GM12873 (cell line): Measurements from ENCODE around the gene LILRA5.
A peak's percentile ranks its signal among the peaks of the same experiment; 100 is the strongest.

Source experiments
- TF ChIP-seq, protein P1 (sequence below): IDR thresholded peaks from 2 replicates; pipeline ENCODE4 v1.5.1; 2012; ENCODE audit warnings: low read depth, mild to moderate bottlenecking, moderate library complexity, low read length, control low read depth; ENCODE audit not compliant: insufficient read depth; ENCODE audit errors: missing control alignments

The LILRA5 gene

GRCh38 chr19:54273821-54274220 lies 39.1 kb downstream of the LILRA5 start:
- TF ChIP-seq, protein P1, sequence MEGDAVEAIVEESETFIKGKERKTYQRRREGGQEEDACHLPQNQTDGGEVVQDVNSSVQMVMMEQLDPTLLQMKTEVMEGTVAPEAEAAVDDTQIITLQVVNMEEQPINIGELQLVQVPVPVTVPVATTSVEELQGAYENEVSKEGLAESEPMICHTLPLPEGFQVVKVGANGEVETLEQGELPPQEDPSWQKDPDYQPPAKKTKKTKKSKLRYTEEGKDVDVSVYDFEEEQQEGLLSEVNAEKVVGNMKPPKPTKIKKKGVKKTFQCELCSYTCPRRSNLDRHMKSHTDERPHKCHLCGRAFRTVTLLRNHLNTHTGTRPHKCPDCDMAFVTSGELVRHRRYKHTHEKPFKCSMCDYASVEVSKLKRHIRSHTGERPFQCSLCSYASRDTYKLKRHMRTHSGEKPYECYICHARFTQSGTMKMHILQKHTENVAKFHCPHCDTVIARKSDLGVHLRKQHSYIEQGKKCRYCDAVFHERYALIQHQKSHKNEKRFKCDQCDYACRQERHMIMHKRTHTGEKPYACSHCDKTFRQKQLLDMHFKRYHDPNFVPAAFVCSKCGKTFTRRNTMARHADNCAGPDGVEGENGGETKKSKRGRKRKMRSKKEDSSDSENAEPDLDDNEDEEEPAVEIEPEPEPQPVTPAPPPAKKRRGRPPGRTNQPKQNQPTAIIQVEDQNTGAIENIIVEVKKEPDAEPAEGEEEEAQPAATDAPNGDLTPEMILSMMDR = no peak

DNA sequence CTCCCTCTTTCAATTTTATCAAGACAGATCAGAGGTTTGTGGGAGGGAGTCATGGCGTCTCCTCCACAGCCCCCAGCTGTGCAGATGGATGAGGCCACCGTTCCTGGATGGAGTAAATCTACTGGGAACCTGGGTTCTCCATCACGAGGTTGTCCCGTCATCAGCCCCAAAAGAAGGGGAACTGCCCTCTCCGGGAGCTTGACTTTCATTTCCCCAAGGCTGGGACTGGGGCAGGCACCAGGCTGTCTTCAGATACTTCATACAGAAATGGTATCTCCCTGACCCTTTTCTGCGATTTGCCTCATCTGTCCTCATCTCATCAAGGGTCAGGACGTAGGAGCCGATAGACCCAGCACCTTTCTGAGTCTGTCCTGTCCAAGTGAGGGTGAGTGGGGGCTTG lies 41.9 kb downstream of the LILRA5 start:
- TF ChIP-seq, protein P1 = no peak

DNA sequence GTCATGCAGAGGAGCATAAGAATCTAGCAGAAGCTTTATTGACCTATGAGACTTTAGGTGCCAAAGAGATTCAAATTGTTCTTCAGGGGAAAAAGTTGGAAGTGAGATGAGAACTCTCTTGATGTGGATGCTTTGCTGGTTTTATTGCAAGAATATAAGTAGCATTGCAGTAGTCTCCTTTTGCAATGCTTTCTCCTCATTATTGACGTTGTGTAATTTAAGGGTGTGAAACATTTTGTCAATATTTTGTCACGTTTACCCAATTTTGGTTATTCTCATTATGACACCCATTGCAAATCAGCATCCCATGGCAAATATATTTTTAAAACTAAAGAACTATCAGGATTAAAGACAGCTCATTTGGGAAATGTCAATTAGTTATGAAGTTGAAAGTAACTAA lies 44.0 kb downstream of the LILRA5 start:
- TF ChIP-seq, protein P1 = no peak

GRCh38 chr19:54266133-54266532 lies 46.8 kb downstream of the LILRA5 start:
- TF ChIP-seq, protein P1 = peak; percentile 85

GRCh38 chr19:54262470-54262869 lies 50.5 kb downstream of the LILRA5 start:
- TF ChIP-seq, protein P1 = no peak

- TF ChIP-seq, protein P1 = no peak
Observed at GRCh38 chr19:54262066-54262465, 50.9 kb downstream of the LILRA5 start.

DNA sequence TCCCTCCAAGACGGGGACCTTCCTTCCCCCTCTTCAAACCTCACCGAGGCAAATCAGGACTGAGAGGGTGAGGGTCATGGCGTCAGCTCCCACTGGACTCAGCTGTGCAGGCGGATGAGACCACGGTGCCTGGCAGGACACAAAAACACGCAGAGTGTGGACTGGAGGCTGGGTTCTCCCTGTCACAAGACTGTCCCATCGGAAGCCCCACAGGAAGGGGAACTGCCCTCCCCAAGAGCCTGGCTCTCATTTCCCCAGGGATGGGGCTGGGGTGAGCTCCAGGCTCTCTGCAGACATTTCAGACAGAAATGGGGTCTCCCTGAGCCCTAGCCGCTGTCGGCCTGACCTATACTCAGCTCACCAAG lies 55.9 kb downstream of the LILRA5 start, which contains the start of gene LILRB5:
Gene LILRB5, minus strand, starts transcription at position 158 of the 365 bp plus-strand sequence. Its CDS starts 80 bp downstream, at position 78.
- TF ChIP-seq, protein P1 = no peak
